Transverse colon (tissue), 3 donors: ENCODE measurements around the gene GALNT10.

Experiments used
- CTCF ChIP-seq, 5 experiments: fragments of 200-600 bp in 3 of 5; fragments of 450-650 bp in 2 of 5; sonication (generic) in 3 of 5; IDR thresholded peaks; 1 replicate in 2 of 5; 2 replicates in 3 of 5; pipeline ENCODE4 v1.5.1; 2016 to 2017; ENCODE audit warnings: antibody characterized with exemption in 5 of 5, inconsistent platforms in 3 of 5, mild to moderate bottlenecking in 2 of 5, moderate library complexity in 1 of 5
- EP300 ChIP-seq: sonication (generic); formaldehyde crosslinking; IDR thresholded peaks from one replicate; pipeline ENCODE4 v1.6.1; 2017; ENCODE audit warnings: antibody characterized with exemption, low read depth
- POLR2A ChIP-seq: fragments of 450-650 bp; IDR thresholded peaks from one replicate; pipeline ENCODE4 v1.6.1; 2016; ENCODE audit warnings: antibody characterized with exemption, mild to moderate bottlenecking, moderate library complexity

DNA sequence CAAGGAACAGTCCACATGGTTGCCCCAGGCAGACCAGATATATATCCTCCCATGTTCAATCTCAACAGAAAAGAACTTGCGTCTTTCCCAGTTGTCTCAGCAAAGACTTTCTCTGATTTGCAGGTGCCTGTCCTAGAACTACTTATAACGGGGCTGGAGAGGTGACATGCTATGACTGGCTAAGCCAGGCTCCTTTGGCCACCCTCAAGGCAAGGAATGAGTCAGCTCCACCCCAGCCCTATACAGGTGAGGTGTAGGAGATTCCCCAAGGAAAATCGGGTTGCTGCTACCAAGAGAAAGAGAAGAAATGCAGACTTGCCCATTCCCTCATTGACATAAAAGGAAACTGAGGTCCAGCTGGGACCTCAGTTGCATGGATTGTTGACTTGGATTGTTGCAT, 127.4 kb downstream of the GALNT10 start:
- TF ChIP-seq POLR2A (no peak), CTCF (IDR thresholded peaks at IDR 0.05) (no peak), EP300 (no peak)
